WTC11 (cell line): ENCODE data around the gene RBM42. TPM values are rescaled to one million over a fixed set of nuclear protein-coding genes. Genes with fewer than 3 reads are reported as not detected.

Experiments
- ATAC-seq: fragments of 200-7000 bp; cut with Tn5 transposase; 2 replicates; pipeline ENCODE4 v1.10.0; 2021; ENCODE audit warnings: mild to moderate bottlenecking, moderate library complexity
- Bru-seq: library from RNA; stranded (reverse); fragments of 400-500 nt; gene quantifications from one replicate; lab custom pipeline; 2021; lab: Mats Ljungman, UMichigan
- CTCF ChIA-PET: fragments of 300-600 bp; sonication (Branson Sonifier 250); formaldehyde crosslinking; loops from one replicate; lab custom pipeline; 2021; ENCODE audit warnings: antibody characterized with exemption; lab: Charles Lee
- POLR2A ChIA-PET: fragments of 350-600 bp; sonication (Branson Sonifier 250); formaldehyde crosslinking; loops from one replicate; lab custom pipeline; 2021; ENCODE audit warnings: antibody characterized with exemption; lab: Charles Lee
- DNase-seq: peaks from one replicate; pipeline ENCODE4 v3.0.0; 2021; ENCODE audit warnings: low spot score
- H3K27ac Mint-ChIP-seq: 2 replicates; pipeline ENCODE4 v1.8.0; 2021; ENCODE audit warnings: mixed read lengths
- H3K27me3 Mint-ChIP-seq: 2 replicates; pipeline ENCODE4 v1.8.0; 2021; ENCODE audit warnings: low read depth, mild to moderate bottlenecking, moderate library complexity, mixed read lengths
- H3K36me3 Mint-ChIP-seq: 2 replicates; pipeline ENCODE4 v1.8.0; 2021; ENCODE audit warnings: mixed read lengths
- H3K4me1 Mint-ChIP-seq: 2 replicates; pipeline ENCODE4 v1.8.0; 2022; ENCODE audit warnings: mixed read lengths
- H3K4me3 Mint-ChIP-seq: 2 replicates; pipeline ENCODE4 v1.8.0; 2021; ENCODE audit warnings: mild to moderate bottlenecking, moderate library complexity, mixed read lengths
- H3K9me3 Mint-ChIP-seq: 2 replicates; pipeline ENCODE4 v1.8.0; 2021; ENCODE audit warnings: mixed read lengths
- ARID4B ChIP-seq: sonication (generic); formaldehyde crosslinking; IDR thresholded peaks from 2 replicates; pipeline ENCODE4 v1.8.0; 2023; ENCODE audit warnings: missing genetic modification reagents, mild to moderate bottlenecking, borderline replicate concordance
- ATF1 ChIP-seq: sonication (generic); formaldehyde crosslinking; IDR thresholded peaks from 2 replicates; pipeline ENCODE4 v1.8.1; 2023; ENCODE audit warnings: mild to moderate bottlenecking, moderate library complexity, missing genetic modification reagents
- ATF6 ChIP-seq: sonication (generic); formaldehyde crosslinking; IDR thresholded peaks from 2 replicates; pipeline ENCODE4 v1.8.1; 2023; ENCODE audit warnings: mild to moderate bottlenecking, missing genetic modification reagents
- CBFB ChIP-seq: sonication (generic); formaldehyde crosslinking; IDR thresholded peaks from 2 replicates; pipeline ENCODE4 v1.8.1; 2022; ENCODE audit warnings: mild to moderate bottlenecking, low read depth, missing genetic modification reagents
- CREB1 ChIP-seq: sonication (generic); formaldehyde crosslinking; IDR thresholded peaks from 2 replicates; pipeline ENCODE4 v1.8.0; 2023; ENCODE audit warnings: mild to moderate bottlenecking, missing genetic modification reagents
- CREM ChIP-seq: sonication (generic); formaldehyde crosslinking; IDR thresholded peaks from 2 replicates; pipeline ENCODE4 v1.8.1; 2022; ENCODE audit warnings: mild to moderate bottlenecking, missing genetic modification reagents, moderate library complexity
- EMX1 ChIP-seq: fragments of 250-450 bp; sonication (Bioruptor Pico); IDR thresholded peaks from 2 replicates; pipeline ENCODE4 v1.8.0; 2021; ENCODE audit warnings: mild to moderate bottlenecking
- ETV6 ChIP-seq: sonication (generic); formaldehyde crosslinking; IDR thresholded peaks from 2 replicates; pipeline ENCODE4 v1.8.1; 2022; ENCODE audit warnings: mild to moderate bottlenecking, missing genetic modification reagents
- FOXK1 ChIP-seq: sonication (generic); formaldehyde crosslinking; IDR thresholded peaks from 2 replicates; pipeline ENCODE4 v1.8.0; 2022; ENCODE audit warnings: mild to moderate bottlenecking, moderate library complexity, missing genetic modification reagents
- FOXP4 ChIP-seq: sonication (generic); formaldehyde crosslinking; IDR thresholded peaks from 2 replicates; pipeline ENCODE4 v1.8.0; 2022; ENCODE audit warnings: mild to moderate bottlenecking, missing genetic modification reagents
- GABPB1 ChIP-seq: sonication (generic); formaldehyde crosslinking; IDR thresholded peaks from 2 replicates; pipeline ENCODE4 v1.8.1; 2023; ENCODE audit warnings: mild to moderate bottlenecking, missing genetic modification reagents
- HMGA2 ChIP-seq: fragments of 250-450 bp; sonication (Bioruptor Pico); IDR thresholded peaks from 2 replicates; pipeline ENCODE4 v1.4.0; 2021; ENCODE audit warnings: mild to moderate bottlenecking, moderate library complexity
- MAX ChIP-seq: sonication (generic); formaldehyde crosslinking; IDR thresholded peaks from 2 replicates; pipeline ENCODE4 v1.8.0; 2022; ENCODE audit warnings: mild to moderate bottlenecking, missing genetic modification reagents
- NFYB ChIP-seq: sonication (generic); formaldehyde crosslinking; conservative IDR thresholded peaks from 2 replicates; pipeline ENCODE4 v1.8.0; 2022; ENCODE audit warnings: low read depth, missing genetic modification reagents
- PRRX2 ChIP-seq: fragments of 250-450 bp; sonication (Bioruptor Pico); IDR thresholded peaks from 2 replicates; pipeline ENCODE4 v1.8.0; 2021; ENCODE audit warnings: mild to moderate bottlenecking
- SOX15 ChIP-seq: fragments of 250-450 bp; sonication (Bioruptor Pico); IDR thresholded peaks from 2 replicates; pipeline ENCODE4 v1.9.0; 2021; ENCODE audit warnings: mild to moderate bottlenecking
- SP1 ChIP-seq: sonication (generic); formaldehyde crosslinking; conservative IDR thresholded peaks from 2 replicates; pipeline ENCODE4 v1.8.1; 2022; ENCODE audit warnings: missing genetic modification reagents
- TEAD1 ChIP-seq: sonication (generic); formaldehyde crosslinking; IDR thresholded peaks from 2 replicates; pipeline ENCODE4 v1.8.0; 2022; ENCODE audit warnings: mild to moderate bottlenecking, missing genetic modification reagents
- USF2 ChIP-seq: sonication (generic); formaldehyde crosslinking; IDR thresholded peaks from 2 replicates; pipeline ENCODE4 v1.8.1; 2023; ENCODE audit warnings: mild to moderate bottlenecking, missing genetic modification reagents, moderate library complexity
- ZBTB21 ChIP-seq: sonication (generic); formaldehyde crosslinking; IDR thresholded peaks from 2 replicates; pipeline ENCODE4 v1.8.1; 2023; ENCODE audit warnings: mild to moderate bottlenecking, missing genetic modification reagents, borderline replicate concordance
- ZNF263 ChIP-seq: sonication (generic); formaldehyde crosslinking; IDR thresholded peaks from 2 replicates; pipeline ENCODE4 v1.8.1; 2022; ENCODE audit warnings: low read depth, mild to moderate bottlenecking, moderate library complexity, missing genetic modification reagents
- ZSCAN18 ChIP-seq: fragments of 250-450 bp; sonication (Bioruptor Pico); IDR thresholded peaks from 2 replicates; pipeline ENCODE4 v2.1.2; 2022; ENCODE audit warnings: mild to moderate bottlenecking, moderate library complexity
- long read RNA-seq, 3 experiments: library from RNA in 1 of 3; library from capped mRNA in 1 of 3; library from polyadenylated mRNA in 1 of 3; unstranded in 2 of 3; stranded (forward) in 1 of 3; transcript quantifications; one replicate each; pipeline ENCODE4 v2.0.0, GENCODE V29; 2021
- total RNA-seq: library from RNA; stranded (reverse); gene quantifications from 3 replicates; pipeline ENCODE4 v1.2.3, GENCODE V29; 2021

Gene RBM42
- total RNA-seq (84.7 to 94.9 TPM (median 88.6 TPM) in 3 replicates), Bru-seq, nascent RNA (percentile 64 among the genes with signal in this experiment)
- long read RNA-seq, experiment 1, transcript RBM42-201 (10 exons, 1,680 nt), result major isoform, 171 of 358 reads
- long read RNA-seq, experiment 1, partial matches to known transcripts, result 11 of 358 reads
- long read RNA-seq, experiment 1, other reads (novel, unspliced or antisense), result 168 of 358 reads
- long read RNA-seq, experiment 2, transcript RBM42-201 (10 exons, 1,680 nt), result major isoform, 39 of 108 reads
- long read RNA-seq, experiment 2, partial matches to known transcripts, result 19 of 108 reads
- long read RNA-seq, experiment 2, other reads (novel, unspliced or antisense), result 47 of 108 reads
- long read RNA-seq, experiment 3, transcript RBM42-201 (10 exons, 1,680 nt), result major isoform, 6 of 22 reads
- long read RNA-seq, experiment 3, partial matches to known transcripts, result 3 of 22 reads
- long read RNA-seq, experiment 3, other reads (novel, unspliced or antisense), result 13 of 22 reads

GRCh38 chr19:35628565-35629331 is at the start of gene RBM42:
Gene RBM42, plus strand, starts transcription at chr19:35629036. Its CDS starts 118 bp downstream, at chr19:35629154.
- peak within 1 kb of the TSS; percentile 95 for H3K4me3 Mint-ChIP-seq
- peak within 1 kb of the TSS; percentile 95 for H3K27ac Mint-ChIP-seq
- no peaks in the 10 kb centered on the region for H3K27me3 Mint-ChIP-seq
- H3K9me3 Mint-ChIP-seq, result no peaks in the 10 kb centered on the region
- CTCF ChIA-PET, result interaction anchor here (0.7 kb wide), 1 partner anchor 9 kb away, joined by 3 read pairs; no protein-coding TSS in a partner anchor
- H3K4me1 Mint-ChIP-seq, result peaks cover 7% of the 10 kb centered on the region
- ATAC-seq, result peak; percentile 100
- POLR2A ChIA-PET, result no interaction called here
- peaks cover 28% of the 10 kb centered on the region for H3K36me3 Mint-ChIP-seq
- peak; percentile 98 for DNase-seq
- TF ChIP-seq CREM (peak; percentile 100), FOXP4 (CRISPR knock-in tag) (0 out of 2 replicates have a peak, but pooled peaks have one; percentile 24), ETV6 (peak; percentile 57; the same call in 1 of the 2 replicates), ATF6 (CRISPR knock-in tag) (no peak), USF2 (CRISPR knock-in tag) (peak; percentile 37; the same call in 1 of the 2 replicates), ZBTB21 (CRISPR knock-in tag) (peak; percentile 94), SOX15 (CRISPR knock-in tag) (no peak), EMX1 (CRISPR knock-in tag) (no peak), ARID4B (CRISPR knock-in tag) (peak; percentile 37; the same call in 1 of the 2 replicates), GABPB1 (CRISPR knock-in tag) (peak; percentile 59; the same call in 1 of the 2 replicates), CREB1 (CRISPR knock-in tag) (peak; percentile 97), PRRX2 (no peak), ZSCAN18 (CRISPR knock-in tag) (no peak), NFYB (CRISPR knock-in tag) (peak; percentile 95), FOXK1 (CRISPR knock-in tag) (peak; percentile 97), SP1 (CRISPR knock-in tag) (peak; percentile 100), TEAD1 (peak; percentile 68; the same call in 1 of the 2 replicates), HMGA2 (CRISPR knock-in tag) (peak; percentile 82), ATF1 (CRISPR knock-in tag) (peak; percentile 98; the same call in 1 of the 2 replicates), ZNF263 (CRISPR knock-in tag) (peak; percentile 16; the same call in 1 of the 2 replicates), MAX (CRISPR knock-in tag) (0 out of 2 replicates have a peak, but pooled peaks have one; percentile 25), CBFB (CRISPR knock-in tag) (no peak)
